HG03558 (cell line): Measurements from ENCODE around the gene MUC12.
"Not testable (repeated sequence)": the region's sequence is repeated elsewhere in the genome, so short reads cannot be mapped to it uniquely, and the experiment has no call there.

Experiments used
- ATAC-seq: cut with Tn5 transposase; IDR thresholded peaks from one replicate; pipeline ENCODE4 v1.9.1; 2021; ENCODE audit warnings: moderate number of reproducible peaks; ENCODE audit not compliant: unreplicated experiment; ENCODE audit errors: extremely low read depth

MUC12 gene

GRCh38 chr7:101041283-101041682, 71.9 kb downstream of the MUC12 start:
- not testable (repeated sequence) for ATAC-seq

- no peak for ATAC-seq
Observed at GRCh38 chr7:101058355-101058754, 89.0 kb downstream of the MUC12 start.

- no peak for ATAC-seq
Observed at GRCh38 chr7:101059620-101059942, 90.2 kb downstream of the MUC12 start.

GRCh38 chr7:101060992-101061391, 91.6 kb downstream of the MUC12 start:
- no peak for ATAC-seq

- not testable (repeated sequence) for ATAC-seq
Observed at GRCh38 chr7:101064176-101064550, 94.8 kb downstream of the MUC12 start.

- ATAC-seq: not testable (repeated sequence)
Observed at GRCh38 chr7:101065162-101065561, 95.8 kb downstream of the MUC12 start.

- ATAC-seq: no peak
Observed at GRCh38 chr7:101066141-101066832, 96.9 kb downstream of the MUC12 start.

GRCh38 chr7:101066833-101067177, 97.4 kb downstream of the MUC12 start:
- ATAC-seq: no peak

GRCh38 chr7:101068401-101068800, 99.0 kb downstream of the MUC12 start:
- ATAC-seq: no peak
